ENCODE data around the gene C9orf40.

Gene C9orf40

GRCh38 chr9:74977287-74977686 is 24.6 kb upstream of the C9orf40 start:
- TF ChIP-seq CTCF (conservative IDR thresholded peaks at IDR 0.05; ENCODE audit: control insufficient read depth, insufficient read depth, low read depth, low read length) = no peak
- DNase-seq (ENCODE audit: low read depth) = no peak
- no peak overlapping the region for H3K4me3 ChIP-seq (ENCODE audit: control insufficient read depth, low read depth, low read length)

GRCh38 chr9:74975538-74975937 is 22.8 kb upstream of the C9orf40 start:
- TF ChIP-seq CTCF (conservative IDR thresholded peaks at IDR 0.05; ENCODE audit: control insufficient read depth, insufficient read depth, low read depth, low read length) = no peak
- no peak for DNase-seq (ENCODE audit: low read depth)
- H3K4me3 ChIP-seq (ENCODE audit: control insufficient read depth, low read depth, low read length) = no peak overlapping the region

- no peak overlapping the region for H3K4me3 ChIP-seq (ENCODE audit: control insufficient read depth, low read depth, low read length)
- TF ChIP-seq CTCF (conservative IDR thresholded peaks at IDR 0.05; ENCODE audit: control insufficient read depth, insufficient read depth, low read depth, low read length) = no peak
- no peak for DNase-seq (ENCODE audit: low read depth)
Observed at GRCh38 chr9:74974558-74974957, 21.8 kb upstream of the C9orf40 start.

- no peak overlapping the region for H3K4me3 ChIP-seq (ENCODE audit: control insufficient read depth, low read depth, low read length)
- no peak for DNase-seq (ENCODE audit: low read depth)
- TF ChIP-seq CTCF (conservative IDR thresholded peaks at IDR 0.05; ENCODE audit: control insufficient read depth, insufficient read depth, low read depth, low read length) = no peak
Observed at GRCh38 chr9:74973714-74974113, 21.0 kb upstream of the C9orf40 start.

GRCh38 chr9:74963056-74963455 is 10.3 kb upstream of the C9orf40 start:
- no peak for DNase-seq (ENCODE audit: low read depth)
- TF ChIP-seq CTCF (conservative IDR thresholded peaks at IDR 0.05; ENCODE audit: control insufficient read depth, insufficient read depth, low read depth, low read length) = no peak
- no peak overlapping the region for H3K4me3 ChIP-seq (ENCODE audit: control insufficient read depth, low read depth, low read length)

GRCh38 chr9:74961496-74961895 is 8.8 kb upstream of the C9orf40 start:
- no peak overlapping the region for H3K4me3 ChIP-seq (ENCODE audit: control insufficient read depth, low read depth, low read length)
- no peak for TF ChIP-seq CTCF (conservative IDR thresholded peaks at IDR 0.05; ENCODE audit: control insufficient read depth, insufficient read depth, low read depth, low read length)
- DNase-seq (ENCODE audit: low read depth) = no peak

- DNase-seq (ENCODE audit: low read depth) = peak; percentile 92
- no peak overlapping the region for H3K4me3 ChIP-seq (ENCODE audit: control insufficient read depth, low read depth, low read length)
- no peak for TF ChIP-seq CTCF (conservative IDR thresholded peaks at IDR 0.05; ENCODE audit: control insufficient read depth, insufficient read depth, low read depth, low read length)
Observed at GRCh38 chr9:74960561-74960960, 7.8 kb upstream of the C9orf40 start.

All from fibroblast of mammary gland (primary cell).